Stimulated activated naive CD8-positive, alpha-beta T cell treated with anti-CD3 and anti-CD28 coated beads, Interleukin-15, Interleukin-2, amounts not matched to agents 100 ng/mL and 50 ng/mL, for 24 hours (primary cell): ENCODE results near the gene KIAA0319L.
"Not testable (repeated sequence)": the region's sequence is repeated elsewhere in the genome, so short reads cannot be mapped to it uniquely, and the experiment has no call there.

Experiments
- H3K27ac Mint-ChIP-seq: one replicate; pipeline ENCODE4 v1.8.0; 2021; ENCODE audit warnings: mild to moderate bottlenecking, mixed read lengths
- H3K27me3 Mint-ChIP-seq: one replicate; pipeline ENCODE4 v1.8.0; 2021; ENCODE audit warnings: mixed read lengths
- H3K36me3 Mint-ChIP-seq: one replicate; pipeline ENCODE4 v1.8.0; 2021; ENCODE audit warnings: low read depth, mixed read lengths
- H3K4me1 Mint-ChIP-seq: one replicate; pipeline ENCODE4 v1.8.0; 2021; ENCODE audit warnings: low read depth, mixed read lengths
- H3K4me3 Mint-ChIP-seq: one replicate; pipeline ENCODE4 v1.8.0; 2021; ENCODE audit warnings: mild to moderate bottlenecking, mixed read lengths
- H3K9me3 Mint-ChIP-seq: one replicate; pipeline ENCODE4 v1.8.0; 2021; ENCODE audit warnings: mixed read lengths

KIAA0319L gene

GRCh38 chr1:35589516-35590427 lies 32.6 kb upstream of the KIAA0319L start:
- Mint-ChIP-seq H3K27ac (no peak overlapping the region), H3K9me3 (no peaks in the 10 kb centered on the region)

GRCh38 chr1:35588197-35588910 lies 31.2 kb upstream of the KIAA0319L start:
- Mint-ChIP-seq H3K4me1 (peaks cover 7% of the 10 kb centered on the region), H3K9me3 (no peaks in the 10 kb centered on the region), H3K27ac (no peak overlapping the region), H3K4me3 (no peak overlapping the region), H3K36me3 (no peaks in the 10 kb centered on the region), H3K27me3 (no peaks in the 10 kb centered on the region)

More at GRCh38 chr1:35589516-35590427, 32.6 kb upstream of the KIAA0319L start:
- H3K4me3 Mint-ChIP-seq = no peak overlapping the region
- no peaks in the 10 kb centered on the region for H3K36me3 Mint-ChIP-seq
- no peaks in the 10 kb centered on the region for H3K27me3 Mint-ChIP-seq
- H3K4me1 Mint-ChIP-seq = peaks cover 14% of the 10 kb centered on the region

- H3K27me3 Mint-ChIP-seq = no peaks in the 10 kb centered on the region
- H3K4me3 Mint-ChIP-seq = no peak overlapping the region
- H3K4me1 Mint-ChIP-seq = peaks cover 1% of the 10 kb centered on the region
- no peaks in the 10 kb centered on the region for H3K9me3 Mint-ChIP-seq
- no peak overlapping the region for H3K27ac Mint-ChIP-seq
- H3K36me3 Mint-ChIP-seq = no peaks in the 10 kb centered on the region
Measured at GRCh38 chr1:35587736-35588135, 30.5 kb upstream of the KIAA0319L start.

GRCh38 chr1:35586808-35587207 lies 29.6 kb upstream of the KIAA0319L start:
- Mint-ChIP-seq H3K9me3 (no peaks in the 10 kb centered on the region), H3K27me3 (no peaks in the 10 kb centered on the region), H3K4me3 (no peak overlapping the region), H3K36me3 (no peaks in the 10 kb centered on the region), H3K4me1 (no peaks in the 10 kb centered on the region), H3K27ac (no peak overlapping the region)

GRCh38 chr1:35585805-35586204 lies 28.6 kb upstream of the KIAA0319L start:
- H3K4me1 Mint-ChIP-seq = not testable (repeated sequence)

GRCh38 chr1:35585281-35585680 lies 28.1 kb upstream of the KIAA0319L start:
- H3K27me3 Mint-ChIP-seq = no peaks in the 10 kb centered on the region
- H3K4me3 Mint-ChIP-seq = no peak overlapping the region
- H3K9me3 Mint-ChIP-seq = no peaks in the 10 kb centered on the region
- H3K27ac Mint-ChIP-seq = no peak overlapping the region
- H3K36me3 Mint-ChIP-seq = no peaks in the 10 kb centered on the region
- H3K4me1 Mint-ChIP-seq = no peaks in the 10 kb centered on the region

More at GRCh38 chr1:35585805-35586204, 28.6 kb upstream of the KIAA0319L start:
- H3K27ac Mint-ChIP-seq, H3K4me3 Mint-ChIP-seq, H3K9me3 Mint-ChIP-seq, H3K36me3 Mint-ChIP-seq, H3K27me3 Mint-ChIP-seq: not testable (repeated sequence)

GRCh38 chr1:35581621-35582020 lies 24.4 kb upstream of the KIAA0319L start:
- not testable (repeated sequence) for H3K27ac Mint-ChIP-seq

GRCh38 chr1:35580949-35581388 lies 23.8 kb upstream of the KIAA0319L start:
- Mint-ChIP-seq H3K4me3 (no peak overlapping the region), H3K36me3 (no peaks in the 10 kb centered on the region), H3K9me3 (no peaks in the 10 kb centered on the region), H3K27me3 (no peaks in the 10 kb centered on the region), H3K27ac (no peak overlapping the region), H3K4me1 (peaks cover 21% of the 10 kb centered on the region)

More at GRCh38 chr1:35581621-35582020, 24.4 kb upstream of the KIAA0319L start:
- not testable (repeated sequence) for H3K36me3 Mint-ChIP-seq, H3K27me3 Mint-ChIP-seq, H3K9me3 Mint-ChIP-seq, H3K4me3 Mint-ChIP-seq
- peaks cover 14% of the 10 kb centered on the region for H3K4me1 Mint-ChIP-seq

GRCh38 chr1:35577071-35577998 lies 20.1 kb upstream of the KIAA0319L start:
- H3K9me3 Mint-ChIP-seq = no peaks in the 10 kb centered on the region
- H3K27ac Mint-ChIP-seq = peak overlapping the region; percentile 88
- H3K36me3 Mint-ChIP-seq = no peaks in the 10 kb centered on the region
- peaks cover 10% of the 10 kb centered on the region for H3K27me3 Mint-ChIP-seq
- H3K4me1 Mint-ChIP-seq = peaks cover 26% of the 10 kb centered on the region
- peak overlapping the region; percentile 82 for H3K4me3 Mint-ChIP-seq

GRCh38 chr1:35576766-35577070 lies 19.5 kb upstream of the KIAA0319L start:
- H3K9me3 Mint-ChIP-seq, H3K36me3 Mint-ChIP-seq: not testable (repeated sequence)
- H3K27me3 Mint-ChIP-seq = peaks cover 13% of the 10 kb centered on the region
- peak overlapping the region; percentile 82 for H3K4me3 Mint-ChIP-seq
- H3K4me1 Mint-ChIP-seq = peaks cover 26% of the 10 kb centered on the region
- peak overlapping the region; percentile 80 for H3K27ac Mint-ChIP-seq

- no peaks in the 10 kb centered on the region for H3K9me3 Mint-ChIP-seq
- peak overlapping the region; percentile 80 for H3K27ac Mint-ChIP-seq
- H3K27me3 Mint-ChIP-seq = peaks cover 13% of the 10 kb centered on the region
- peaks cover 26% of the 10 kb centered on the region for H3K4me1 Mint-ChIP-seq
- no peaks in the 10 kb centered on the region for H3K36me3 Mint-ChIP-seq
- H3K4me3 Mint-ChIP-seq = peak overlapping the region; percentile 71
Measured at GRCh38 chr1:35576061-35576765, 19.0 kb upstream of the KIAA0319L start.

GRCh38 chr1:35575416-35575958 lies 18.3 kb upstream of the KIAA0319L start:
- H3K27ac Mint-ChIP-seq = no peak overlapping the region
- H3K9me3 Mint-ChIP-seq = no peaks in the 10 kb centered on the region
- peaks cover 1% of the 10 kb centered on the region for H3K36me3 Mint-ChIP-seq
- H3K27me3 Mint-ChIP-seq = peaks cover 13% of the 10 kb centered on the region
- H3K4me3 Mint-ChIP-seq = peak overlapping the region; percentile 2
- peaks cover 26% of the 10 kb centered on the region for H3K4me1 Mint-ChIP-seq

- peaks cover 13% of the 10 kb centered on the region for H3K27me3 Mint-ChIP-seq
- H3K9me3 Mint-ChIP-seq = no peaks in the 10 kb centered on the region
- peaks cover 4% of the 10 kb centered on the region for H3K36me3 Mint-ChIP-seq
- H3K4me1 Mint-ChIP-seq = peaks cover 26% of the 10 kb centered on the region
- H3K4me3 Mint-ChIP-seq = no peak overlapping the region
- no peak overlapping the region for H3K27ac Mint-ChIP-seq
Measured at GRCh38 chr1:35574655-35575415, 17.6 kb upstream of the KIAA0319L start.
